H1 (cell line): ENCODE measurements around the gene CHPF. TPM values are rescaled to one million over a fixed set of nuclear protein-coding genes. Genes with fewer than 3 reads are reported as not detected.

Experiments
- ATF2 ChIP-seq: IDR thresholded peaks from 2 replicates; pipeline ENCODE4 v1.6.1; 2012; ENCODE audit warnings: low read length, inconsistent platforms
- ATF3 ChIP-seq: IDR thresholded peaks from 2 replicates; pipeline ENCODE4 v1.6.1; 2011; ENCODE audit warnings: low read depth, mild to moderate bottlenecking, low read length; ENCODE audit not compliant: insufficient read depth
- BCL11A ChIP-seq, 2 experiments: IDR thresholded peaks; one replicate each; pipeline ENCODE4 v1.6.1; 2011; ENCODE audit warnings: low read depth in 2 of 2, low read length in 2 of 2, mild to moderate bottlenecking in 2 of 2
- CEBPB ChIP-seq: IDR thresholded peaks from 2 replicates; pipeline ENCODE4 v1.6.1; 2012; ENCODE audit warnings: low read depth, low read length
- EP300 ChIP-seq, 2 experiments: IDR thresholded peaks; 1 replicate in 1 of 2; 2 replicates in 1 of 2; pipeline ENCODE4 v1.6.1; 2011 to 2012; ENCODE audit warnings: low read depth in 2 of 2, low read length in 2 of 2, mild to moderate bottlenecking in 2 of 2, borderline replicate concordance in 1 of 2, inconsistent platforms in 1 of 2, moderate library complexity in 1 of 2
- KDM4A ChIP-seq: IDR thresholded peaks from one replicate; pipeline ENCODE4 v1.7.1; 2012; ENCODE audit warnings: low read depth, mild to moderate bottlenecking, moderate library complexity, low read length, inconsistent platforms; ENCODE audit not compliant: severe bottlenecking
- MAFK ChIP-seq: IDR thresholded peaks from 2 replicates; pipeline ENCODE4 v1.6.1; 2012; ENCODE audit warnings: low read depth, mild to moderate bottlenecking, improper control_type of control experiment, low read length
- NANOG ChIP-seq: IDR thresholded peaks from 2 replicates; pipeline ENCODE4 v1.6.1; 2011; ENCODE audit warnings: low read length, low read depth, mild to moderate bottlenecking, inconsistent platforms; ENCODE audit not compliant: insufficient read depth, poor library complexity, severe bottlenecking
- POLR2A ChIP-seq, 2 experiments: IDR thresholded peaks; 1 replicate in 1 of 2; 2 replicates in 1 of 2; pipeline ENCODE4 v1.6.1; 2011; ENCODE audit warnings: low read depth in 2 of 2, low read length in 2 of 2, mild to moderate bottlenecking in 2 of 2; ENCODE audit errors: control extremely low read depth in 1 of 2
- POLR2AphosphoS5 ChIP-seq: IDR thresholded peaks from 2 replicates; pipeline ENCODE4 v1.6.1; 2011; ENCODE audit warnings: low read depth, low read length
- RFX5 ChIP-seq: IDR thresholded peaks from 2 replicates; pipeline ENCODE4 v1.6.1; 2011; ENCODE audit warnings: low read depth, low read length, improper control_type of control experiment, borderline replicate concordance
- RNF2 ChIP-seq: fragments of 200-900, 300-1000 bp; sonication (generic); IDR thresholded peaks from 2 replicates; pipeline ENCODE4 v1.7.1; 2016; ENCODE audit warnings: borderline replicate concordance, low read depth, mild to moderate bottlenecking, antibody characterized with exemption, low read length; ENCODE audit not compliant: poor library complexity, severe bottlenecking; ENCODE audit errors: missing control alignments
- RXRA ChIP-seq: IDR thresholded peaks from 2 replicates; pipeline ENCODE4 v1.6.1; 2011; ENCODE audit warnings: low read depth, mild to moderate bottlenecking, low read length, moderate library complexity; ENCODE audit not compliant: insufficient read depth
- SP1 ChIP-seq: IDR thresholded peaks from 2 replicates; pipeline ENCODE4 v1.6.1; 2011; ENCODE audit warnings: low read depth, low read length
- SRF ChIP-seq: IDR thresholded peaks from 2 replicates; pipeline ENCODE4 v1.6.1; 2011; ENCODE audit warnings: mild to moderate bottlenecking, low read depth, low read length, moderate library complexity
- TAF1 ChIP-seq: IDR thresholded peaks from 2 replicates; pipeline ENCODE4 v1.6.1; 2011; ENCODE audit warnings: mild to moderate bottlenecking, low read depth, low read length
- TAF7 ChIP-seq: optimal IDR thresholded peaks from 2 replicates; pipeline ENCODE3; 2011; ENCODE audit warnings: low read depth, mild to moderate bottlenecking, inconsistent platforms, low read length, moderate library complexity, borderline replicate concordance
- TCF12 ChIP-seq: IDR thresholded peaks from 2 replicates; pipeline ENCODE4 v1.6.1; 2011; ENCODE audit warnings: low read depth, mild to moderate bottlenecking, low read length
- TEAD4 ChIP-seq: IDR thresholded peaks from 2 replicates; pipeline ENCODE4 v1.6.1; 2012; ENCODE audit warnings: low read depth, low read length, inconsistent platforms, mixed read lengths
- USF2 ChIP-seq: IDR thresholded peaks from 2 replicates; pipeline ENCODE4 v1.6.1; 2011; ENCODE audit warnings: low read length, improper control_type of control experiment
- polyA plus RNA-seq, 7 experiments: library from polyadenylated mRNA; depleted of rRNA in 3 of 7; stranded (reverse) in 5 of 7; unstranded in 2 of 7; fragments of >200 nt in 5 of 7; fragments of 200-250 nt in 2 of 7; gene quantifications; 1 replicate in 5 of 7; 2 replicates in 1 of 7; 4 replicates in 1 of 7; pipeline versions ENCODE4 v1.2.1 to v1.2.3, GENCODE V29; 2011 to 2013; ENCODE audit warnings: missing spikeins in 2 of 7, mixed read lengths in 2 of 7
- total RNA-seq: library from RNA; stranded (reverse); fragmentation: NEBNext Ultra II Directional; extraction: Animal tissue kit (Norgen Biotek cat#: 25700); gene quantifications from 2 replicates; pipeline ENCODE4 v1.2.1, GENCODE V29; 2021

CHPF gene
- total and polyA plus RNA-seq, 2 of the 8 experiments (the other 6 are each of a cell fraction or from before 2014, with no cell fraction given), result 62.9 to 67.3 TPM

- no peak for TF ChIP-seq RFX5
- peak; percentile 12 for TF ChIP-seq NANOG
- peak; percentile 74; the same call in 1 of the 2 replicates for TF ChIP-seq SP1
- 0 out of 2 replicates have a peak, but pooled peaks have one; percentile 3 for TF ChIP-seq SRF
- 0 out of 2 replicates have a peak, but pooled peaks have one; percentile 17 for TF ChIP-seq USF2
- TF ChIP-seq POLR2A (IDR thresholded peaks at IDR 0.05; ENCODE audit: control extremely low read depth in 1 of 2, low read depth in 2 of 2, low read length in 2 of 2), result peak in 1 of 2 experiments; percentile 60; a peak in 2 of 3 replicates
- TF ChIP-seq RNF2, result no peak
- peak; percentile 50 for TF ChIP-seq KDM4A
- 0 out of 2 replicates have a peak, but pooled peaks have one; percentile 23 for TF ChIP-seq TCF12
- TF ChIP-seq RXRA, result no peak
- no peak for TF ChIP-seq POLR2AphosphoS5
- TF ChIP-seq TAF7, result peak; percentile 44
- TF ChIP-seq MAFK, result no peak
- TF ChIP-seq CEBPB, result no peak
- TF ChIP-seq TEAD4, result no peak
- peak in 1 of 2 experiments; percentile 88; a peak in 1 of 3 replicates for TF ChIP-seq EP300 (IDR thresholded peaks at IDR 0.05; ENCODE audit: borderline replicate concordance in 1 of 2, low read depth in 2 of 2, low read length in 2 of 2)
- TF ChIP-seq ATF2, result peak; percentile 84; the same call in 1 of the 2 replicates
- peak; percentile 66 for TF ChIP-seq TAF1
- no peak for TF ChIP-seq ATF3
- TF ChIP-seq BCL11A (IDR thresholded peaks at IDR 0.05; ENCODE audit: low read depth in 2 of 2, low read length in 2 of 2), result no peak
Observed at GRCh38 chr2:219543596-219544358, at the start of gene CHPF, which contains the start of gene TMEM198 (continued).
